Kidney epithelial cell (primary cell): ENCODE results near the gene SLC15A3. TPM values are rescaled to one million over a fixed set of nuclear protein-coding genes. Genes with fewer than 3 reads are reported as not detected.

Experiments
- DNase-seq: peaks from one replicate; pipeline ENCODE4 v3.0.0-alpha.2; 2010; ENCODE audit warnings: low read depth
- H3K27me3 ChIP-seq: 2 replicates; pipeline ENCODE4 v1.6.0; 2011; ENCODE audit warnings: low read length; ENCODE audit not compliant: control insufficient read depth, insufficient read depth
- H3K36me3 ChIP-seq: 2 replicates; pipeline ENCODE4 v1.5.1; 2011; ENCODE audit warnings: low read length; ENCODE audit not compliant: control insufficient read depth, insufficient read depth
- H3K4me3 ChIP-seq: 2 replicates; pipeline ENCODE4 v1.5.1; 2011; ENCODE audit warnings: low read depth, mild to moderate bottlenecking, control low read depth, low read length
- total RNA-seq: library from RNA; depleted of rRNA; stranded (reverse); fragments of >200 nt; gene quantifications from 2 replicates; pipeline ENCODE4 v1.2.3, GENCODE V29; 2015
- TF ChIP-seq, protein P1 (sequence below): IDR thresholded peaks from 2 replicates; pipeline ENCODE4 v1.5.1; 2011; ENCODE audit warnings: mild to moderate bottlenecking, moderate library complexity, low read length, control low read depth, inconsistent platforms; ENCODE audit not compliant: insufficient read depth, poor library complexity, severe bottlenecking

SLC15A3 gene
- total RNA-seq, 1 donor from 2014 or later: 2.4 TPM

DNA sequence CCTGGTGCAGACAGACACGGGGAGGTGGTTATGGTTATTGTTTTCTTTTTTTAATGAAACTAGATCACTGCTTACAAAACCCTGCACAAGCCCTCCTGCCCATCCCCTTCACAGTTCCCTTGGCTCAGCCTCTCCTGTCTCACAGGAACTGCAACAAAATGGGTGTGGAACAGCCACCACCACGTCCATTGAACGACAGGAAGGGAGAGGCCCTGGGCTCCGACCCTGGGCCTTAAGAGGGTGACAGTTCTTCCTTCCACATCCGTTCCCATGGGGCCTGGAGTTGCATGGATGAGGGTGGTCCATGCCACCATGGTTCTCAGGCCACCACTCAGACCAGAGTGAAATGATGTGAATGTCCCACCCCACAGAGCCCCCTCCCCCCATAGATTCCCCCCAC lies 61.3 kb downstream of the SLC15A3 start:
- no peaks in the 10 kb centered on the region for H3K36me3 ChIP-seq
- DNase-seq: no peak
- TF ChIP-seq, protein P1, sequence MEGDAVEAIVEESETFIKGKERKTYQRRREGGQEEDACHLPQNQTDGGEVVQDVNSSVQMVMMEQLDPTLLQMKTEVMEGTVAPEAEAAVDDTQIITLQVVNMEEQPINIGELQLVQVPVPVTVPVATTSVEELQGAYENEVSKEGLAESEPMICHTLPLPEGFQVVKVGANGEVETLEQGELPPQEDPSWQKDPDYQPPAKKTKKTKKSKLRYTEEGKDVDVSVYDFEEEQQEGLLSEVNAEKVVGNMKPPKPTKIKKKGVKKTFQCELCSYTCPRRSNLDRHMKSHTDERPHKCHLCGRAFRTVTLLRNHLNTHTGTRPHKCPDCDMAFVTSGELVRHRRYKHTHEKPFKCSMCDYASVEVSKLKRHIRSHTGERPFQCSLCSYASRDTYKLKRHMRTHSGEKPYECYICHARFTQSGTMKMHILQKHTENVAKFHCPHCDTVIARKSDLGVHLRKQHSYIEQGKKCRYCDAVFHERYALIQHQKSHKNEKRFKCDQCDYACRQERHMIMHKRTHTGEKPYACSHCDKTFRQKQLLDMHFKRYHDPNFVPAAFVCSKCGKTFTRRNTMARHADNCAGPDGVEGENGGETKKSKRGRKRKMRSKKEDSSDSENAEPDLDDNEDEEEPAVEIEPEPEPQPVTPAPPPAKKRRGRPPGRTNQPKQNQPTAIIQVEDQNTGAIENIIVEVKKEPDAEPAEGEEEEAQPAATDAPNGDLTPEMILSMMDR: no peak
- H3K4me3 ChIP-seq: no peak overlapping the region
- no peaks in the 10 kb centered on the region for H3K27me3 ChIP-seq

DNA sequence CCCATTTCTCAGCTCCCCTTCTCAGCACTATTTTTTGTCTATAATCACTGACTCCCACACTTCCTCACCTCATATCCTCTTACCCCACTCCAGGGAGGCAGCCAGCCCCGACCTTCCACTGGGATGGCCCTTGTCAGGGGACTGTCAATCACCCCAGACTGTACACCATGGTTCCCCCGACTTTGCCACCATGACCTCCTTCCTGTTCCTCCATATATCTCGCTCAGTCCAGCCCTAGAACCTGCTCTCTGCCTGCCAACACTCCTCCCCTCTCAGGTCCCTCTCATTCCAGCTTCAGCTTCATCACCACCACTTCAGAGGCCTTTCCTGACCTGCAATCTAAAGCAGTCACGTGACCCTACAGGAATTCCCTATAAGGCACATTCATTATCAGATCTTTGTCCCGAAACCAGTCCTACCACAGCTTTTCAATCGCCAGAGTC lies 62.1 kb downstream of the SLC15A3 start:
- DNase-seq: no peak
- Histone ChIP-seq H3K4me3 (no peak overlapping the region), H3K36me3 (no peaks in the 10 kb centered on the region), H3K27me3 (no peaks in the 10 kb centered on the region)
- TF ChIP-seq, protein P1: no peak

DNA sequence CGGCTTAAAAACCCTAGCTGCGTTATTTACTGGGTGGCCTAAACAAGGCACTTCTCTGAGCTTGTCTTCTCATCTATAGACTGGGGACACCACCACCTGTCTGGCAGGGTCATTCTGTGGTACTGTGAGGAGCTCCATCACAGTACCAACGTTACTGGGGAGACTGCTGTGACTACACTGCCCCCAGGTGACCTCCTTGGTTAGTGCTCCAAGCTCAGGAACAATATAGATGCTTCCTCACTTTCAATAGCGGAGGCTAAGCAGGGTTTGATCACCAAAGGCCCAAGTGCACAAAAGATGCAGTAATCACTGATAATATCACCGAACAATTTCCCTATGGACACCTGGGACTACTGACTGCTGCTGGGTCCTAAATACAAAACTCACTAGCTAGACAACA lies 64.4 kb downstream of the SLC15A3 start:
- TF ChIP-seq, protein P1: peak; percentile 60
- H3K4me3 ChIP-seq: no peak overlapping the region
- H3K36me3 ChIP-seq: no peaks in the 10 kb centered on the region
- no peaks in the 10 kb centered on the region for H3K27me3 ChIP-seq
- no peak for DNase-seq

Other genes with a start within 250 kb of the SLC15A3 start
- not detected in 2 replicates for gene MS4A18, start 227.5 kb downstream of the SLC15A3 start, total RNA-seq
- not detected in 2 replicates for gene MS4A15, start 195.3 kb downstream of the SLC15A3 start, total RNA-seq
- gene MS4A10, start 166.8 kb downstream of the SLC15A3 start, total RNA-seq: not detected in 2 replicates
- 53.6 and 54.5 TPM in 2 replicates for gene CCDC86, start 110.1 kb downstream of the SLC15A3 start, total RNA-seq
- gene PTGDR2, start 96.2 kb downstream of the SLC15A3 start, total RNA-seq: not detected in 2 replicates
- gene ZP1, start 84.6 kb downstream of the SLC15A3 start, total RNA-seq: not detected in 2 replicates
- gene PRPF19, start 45.6 kb downstream of the SLC15A3 start, total RNA-seq: 98.8 and 112 TPM in 2 replicates
- gene TMEM109, start 38.0 kb downstream of the SLC15A3 start, total RNA-seq: 64.5 and 82.0 TPM in 2 replicates
- 597 and 616 TPM in 2 replicates for gene TMEM132A, start 27.7 kb downstream of the SLC15A3 start, total RNA-seq
- gene CD6, start 19.5 kb upstream of the SLC15A3 start, total RNA-seq: 0.29 and 1.2 TPM in 2 replicates
- gene CD5, start 150.3 kb upstream of the SLC15A3 start, total RNA-seq: not detected in 2 replicates
- gene VPS37C, start 209.2 kb upstream of the SLC15A3 start, total RNA-seq: 24.4 and 27.8 TPM in 2 replicates